Activated CD8-positive, alpha-beta memory T cell treated with anti-CD3 and anti-CD28 coated beads, Interleukin-2, amount 50 U/mL, for 4 hours (primary cell): Measurements from ENCODE around the gene POMT1.
"Not testable (repeated sequence)": the region's sequence is repeated elsewhere in the genome, so short reads cannot be mapped to it uniquely, and the experiment has no call there.

Experiments
- DNase-seq: peaks from one replicate; pipeline ENCODE4 v3.0.0-alpha.2; 2020

The POMT1 gene

GRCh38 chr9:131528886-131529505 is 26.3 kb downstream of the POMT1 start:
- no peak for DNase-seq

GRCh38 chr9:131529597-131530545 is 27.2 kb downstream of the POMT1 start:
- no peak for DNase-seq

GRCh38 chr9:131530546-131530919 is 27.8 kb downstream of the POMT1 start:
- no peak for DNase-seq

GRCh38 chr9:131530920-131531832 is 28.5 kb downstream of the POMT1 start, which contains the start of gene UCK1:
Gene UCK1, minus strand, starts transcription at chr9:131531263. Its CDS starts 89 bp downstream, at chr9:131531174.
- peak; percentile 71 for DNase-seq

GRCh38 chr9:131534721-131535237 is 32.1 kb downstream of the POMT1 start:
- DNase-seq, result no peak

- DNase-seq, result no peak
These were observed 35.2 kb downstream of the POMT1 start for GRCh38 chr9:131537946-131538345.

GRCh38 chr9:131539223-131539923 is 36.7 kb downstream of the POMT1 start:
- no peak for DNase-seq

- no peak for DNase-seq
These were observed 40.4 kb downstream of the POMT1 start for GRCh38 chr9:131543141-131543540.

GRCh38 chr9:131545003-131545785 is 42.5 kb downstream of the POMT1 start, which contains the start of gene PRRT1B:
Gene PRRT1B, plus strand, starts transcription at chr9:131545523. Its CDS starts 93 bp downstream, at chr9:131545616.
- no peak for DNase-seq

- no peak for DNase-seq
These were observed 43.1 kb downstream of the POMT1 start for GRCh38 chr9:131545786-131546335.

GRCh38 chr9:131546336-131547084 is 43.8 kb downstream of the POMT1 start:
- no peak for DNase-seq

GRCh38 chr9:131549186-131549585 is 46.5 kb downstream of the POMT1 start:
- not testable (repeated sequence) for DNase-seq

- DNase-seq, result not testable (repeated sequence)
These were observed 47.7 kb downstream of the POMT1 start for GRCh38 chr9:131550465-131550864.

- DNase-seq, result no peak
These were observed 49.3 kb downstream of the POMT1 start for GRCh38 chr9:131552030-131552429.

GRCh38 chr9:131554087-131554842 is 51.5 kb downstream of the POMT1 start:
- DNase-seq, result no peak

GRCh38 chr9:131554843-131555351 is 52.2 kb downstream of the POMT1 start:
- no peak for DNase-seq

- no peak for DNase-seq
These were observed 53.3 kb downstream of the POMT1 start for GRCh38 chr9:131555841-131556673.
